Pancreas (tissue), 10 donors: ENCODE data around the gene KCNB1. TPM values are rescaled to one million over a fixed set of nuclear protein-coding genes. Genes with fewer than 3 reads are reported as not detected.

Source experiments
- ATAC-seq, 4 donors: fragments of 200-7000 bp; cut with Tn5 transposase; one replicate each; pipeline versions ENCODE4 v1.8.0 to v1.9.1; 2020; ENCODE audit warnings: mild to moderate bottlenecking in 4 of 4, moderate library complexity in 4 of 4
- DNase-seq, 6 donors: peaks; one replicate each; pipeline ENCODE4 v3.0.0-alpha.2; 2020
- FAIRE-seq: peaks from 2 replicates; lab custom pipeline; 2012; peaks lifted over from hg19 to GRCh38; lab: Jason Lieb, UNC
- H3K27ac ChIP-seq, 4 donors: fragments of 200-600 bp; sonication (generic); 1 replicate in 3 of 4; 2 replicates in 1 of 4; pipeline versions ENCODE4 v1.5.0 to v1.8.0; 2020
- H3K27me3 ChIP-seq, 4 donors: fragments of 200-600 bp; one replicate each; pipeline ENCODE4 v1.8.0; 2021
- H3K36me3 ChIP-seq, 3 donors: fragments of 200-600 bp; sonication (generic) in 1 of 3; one replicate each; pipeline versions ENCODE4 v1.5.0 to v1.8.0; 2020 to 2021
- H3K4me1 ChIP-seq, 3 donors: fragments of 200-600 bp; one replicate each; pipeline ENCODE4 v1.8.0; 2021
- H3K4me3 ChIP-seq, 4 donors: fragments of 200-600 bp; sonication (generic) in 2 of 4; one replicate each; pipeline versions ENCODE4 v1.5.0 to v1.8.0; 2020 to 2021
- H3K9me3 ChIP-seq, 4 donors: fragments of 200-600 bp; one replicate each; pipeline ENCODE4 v1.8.0; 2021
- WGBS, 2 donors: extraction: QIAGEN DNeasy Blood & Tissue Kit; methylation state at CpG; one replicate each; pipeline ENCODE4 v1.1.7; 2013; 5-methylcytosine and 5-hydroxymethylcytosine counted together
- intact Hi-C, 3 donors: fragments of 100-400 bp; cut with DNase I; formaldehyde crosslinking; loops; one replicate each; pipeline versions ENCODE4 v1.11.1 to v1.14.2; 2022
- polyA plus RNA-seq, 2 donors: library from polyadenylated mRNA; stranded (reverse); fragments of 200-250 nt; gene quantifications; one replicate each; pipeline ENCODE4 v1.2.3, GENCODE V29; 2013
- total RNA-seq, 6 donors: library from RNA; stranded (reverse); fragmentation: NEBNext Ultra II Directional in 4 of 6; extraction: Animal tissue kit (Norgen Biotek cat#: 25700) in 4 of 6; gene quantifications; one replicate each; pipeline versions ENCODE4 v1.2.1 to v1.2.4, GENCODE V29; 2021 to 2023
- TF ChIP-seq, protein P1 (sequence below), 4 donors: fragments of 200-600 bp; sonication (generic) in 3 of 4; IDR thresholded peaks; one replicate each; pipeline versions ENCODE4 v1.5.0 to v1.8.0; 2021; ENCODE audit warnings: antibody characterized with exemption in 4 of 4
- donor health status: healthy with polysubstance abuse.
- donor health status: DM: no; HTN: no; CAD: no; lungs with moderate emphysema.
- donor health status: DM: no; HTN: no; CAD: no.
- donor health status: control.
- donor health status: control.
- donor health status: Bipolar disorder and iron deficiency.
- donor health status: DM: yes; HTN: yes; CAD: no.
- donor health status: DM: no; HTN: no; CAD: no.
- donor health status: DM: no; HTN: no; CAD: no.
- donor health status: DM: yes; HTN: yes; CAD: no.

KCNB1 gene
- total and polyA plus RNA-seq, 8 donors = 0.28 to 2.5 (median 0.31) TPM

GRCh38 chr20:49409302-49409974 lies 73.0 kb downstream of the KCNB1 start:
- H3K4me3 ChIP-seq = no peak overlapping the region
- H3K27me3 ChIP-seq = no peaks in the 10 kb centered on the region
- ATAC-seq = no peak
- no peaks in the 10 kb centered on the region for H3K36me3 ChIP-seq
- TF ChIP-seq, protein P1, sequence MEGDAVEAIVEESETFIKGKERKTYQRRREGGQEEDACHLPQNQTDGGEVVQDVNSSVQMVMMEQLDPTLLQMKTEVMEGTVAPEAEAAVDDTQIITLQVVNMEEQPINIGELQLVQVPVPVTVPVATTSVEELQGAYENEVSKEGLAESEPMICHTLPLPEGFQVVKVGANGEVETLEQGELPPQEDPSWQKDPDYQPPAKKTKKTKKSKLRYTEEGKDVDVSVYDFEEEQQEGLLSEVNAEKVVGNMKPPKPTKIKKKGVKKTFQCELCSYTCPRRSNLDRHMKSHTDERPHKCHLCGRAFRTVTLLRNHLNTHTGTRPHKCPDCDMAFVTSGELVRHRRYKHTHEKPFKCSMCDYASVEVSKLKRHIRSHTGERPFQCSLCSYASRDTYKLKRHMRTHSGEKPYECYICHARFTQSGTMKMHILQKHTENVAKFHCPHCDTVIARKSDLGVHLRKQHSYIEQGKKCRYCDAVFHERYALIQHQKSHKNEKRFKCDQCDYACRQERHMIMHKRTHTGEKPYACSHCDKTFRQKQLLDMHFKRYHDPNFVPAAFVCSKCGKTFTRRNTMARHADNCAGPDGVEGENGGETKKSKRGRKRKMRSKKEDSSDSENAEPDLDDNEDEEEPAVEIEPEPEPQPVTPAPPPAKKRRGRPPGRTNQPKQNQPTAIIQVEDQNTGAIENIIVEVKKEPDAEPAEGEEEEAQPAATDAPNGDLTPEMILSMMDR (IDR thresholded peaks at IDR 0.05) = no peak
- intact Hi-C loops = no loop called here
- no peak overlapping the region for H3K27ac ChIP-seq
- H3K9me3 ChIP-seq = no peaks in the 10 kb centered on the region
- 79 to 81% methylated on average over 13 of the region's 13 CpGs for WGBS, 2 donors
- DNase-seq = no peak
- no peak for FAIRE-seq
- H3K4me1 ChIP-seq = no peaks in the 10 kb centered on the region

DNA sequence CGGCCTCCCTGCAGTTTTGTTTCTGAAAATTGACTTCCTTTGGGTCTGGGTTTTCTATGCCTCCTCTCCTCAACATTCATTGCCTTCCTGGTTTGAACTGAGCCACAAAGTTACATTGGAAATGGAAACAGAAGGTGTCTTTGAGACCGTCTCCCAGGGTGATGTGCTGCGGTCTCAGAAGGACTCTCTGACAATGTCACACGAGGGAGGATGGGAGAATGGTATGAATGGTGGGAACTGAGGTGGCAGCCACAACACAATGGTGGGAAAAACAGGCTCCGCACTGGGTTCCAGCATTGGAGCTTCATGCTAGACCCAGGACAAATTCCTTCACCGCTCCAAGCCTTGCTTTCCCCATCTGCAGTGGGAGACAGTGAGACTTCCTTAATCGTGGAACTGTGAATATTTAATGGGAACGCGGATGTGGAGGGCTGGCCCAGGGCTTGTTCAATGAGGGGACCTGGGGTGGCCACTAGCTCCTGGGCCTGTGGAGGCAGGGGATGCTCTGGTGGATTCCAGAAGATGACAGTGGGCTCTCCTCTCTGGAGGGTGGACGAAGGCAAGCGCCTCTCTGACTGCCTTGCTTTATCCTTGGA lies 73.9 kb downstream of the KCNB1 start:
- ATAC-seq = no peak
- DNase-seq = no peak
- no peaks in the 10 kb centered on the region for H3K9me3 ChIP-seq
- intact Hi-C loops = no loop called here
- no peak overlapping the region for H3K27ac ChIP-seq
- TF ChIP-seq, protein P1 (IDR thresholded peaks at IDR 0.05) = no peak
- 78 to 85% methylated on average over 11 of the region's 11 CpGs for WGBS, 2 donors
- no peak overlapping the region for H3K4me3 ChIP-seq
- no peaks in the 10 kb centered on the region for H3K4me1 ChIP-seq
- H3K27me3 ChIP-seq = no peaks in the 10 kb centered on the region
- FAIRE-seq = no peak
- no peaks in the 10 kb centered on the region for H3K36me3 ChIP-seq

GRCh38 chr20:49406666-49407065 lies 75.8 kb downstream of the KCNB1 start:
- no peaks in the 10 kb centered on the region for H3K9me3 ChIP-seq
- H3K36me3 ChIP-seq = no peaks in the 10 kb centered on the region
- H3K4me1 ChIP-seq = no peaks in the 10 kb centered on the region
- H3K27ac ChIP-seq = no peak overlapping the region
- no peak for FAIRE-seq
- TF ChIP-seq, protein P1 (IDR thresholded peaks at IDR 0.05) = no peak
- intact Hi-C loops = no loop called here
- 72 to 77% methylated on average over 9 of the region's 9 CpGs for WGBS, 2 donors
- no peak overlapping the region for H3K4me3 ChIP-seq
- DNase-seq = no peak
- H3K27me3 ChIP-seq = no peaks in the 10 kb centered on the region
- ATAC-seq = no peak

- no peaks in the 10 kb centered on the region for H3K36me3 ChIP-seq
- 66 to 74% methylated on average over 5 of the region's 5 CpGs for WGBS, 2 donors
- H3K4me1 ChIP-seq = no peaks in the 10 kb centered on the region
- DNase-seq (no peak), ATAC-seq (no peak), FAIRE-seq (no peak)
- TF ChIP-seq, protein P1 (IDR thresholded peaks at IDR 0.05) = no peak
- intact Hi-C loops = no loop called here
- H3K4me3 ChIP-seq = no peak overlapping the region
- H3K27me3 ChIP-seq = no peaks in the 10 kb centered on the region
- H3K9me3 ChIP-seq = no peaks in the 10 kb centered on the region
- H3K27ac ChIP-seq = no peak overlapping the region
Measured at GRCh38 chr20:49405696-49406095, 76.8 kb downstream of the KCNB1 start.

DNA sequence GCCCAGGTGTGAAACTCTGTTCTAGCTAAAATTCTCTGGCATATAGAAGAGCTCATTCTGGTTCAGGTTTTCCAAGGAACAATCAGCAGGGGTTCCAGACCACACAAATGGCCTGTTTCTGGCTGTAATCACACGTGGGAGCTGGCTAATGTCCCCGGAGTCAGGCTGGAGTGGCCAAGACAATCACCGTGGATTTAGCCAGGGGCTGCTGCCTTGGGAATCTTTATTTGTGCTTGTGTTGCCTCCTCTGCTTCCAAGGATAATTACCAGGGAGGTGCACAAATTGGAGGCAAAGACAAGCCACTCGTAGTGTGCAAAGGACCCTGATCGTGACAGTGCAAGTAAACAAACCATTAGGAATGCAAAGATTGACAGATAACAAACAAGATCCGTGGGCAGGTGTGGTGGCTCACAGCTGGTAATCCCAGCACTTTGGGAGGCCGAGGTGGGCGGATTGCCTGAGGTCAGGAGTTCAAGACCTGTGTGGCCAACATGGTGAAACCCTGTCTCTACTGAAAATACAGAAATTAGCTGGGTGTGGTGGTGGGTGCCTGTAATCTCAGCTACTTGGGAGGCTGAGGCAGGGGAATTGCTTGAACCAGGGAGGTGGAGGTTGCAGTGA lies 77.3 kb downstream of the KCNB1 start:
- Histone ChIP-seq H3K27ac (no peak overlapping the region), H3K36me3 (no peaks in the 10 kb centered on the region), H3K4me1 (no peaks in the 10 kb centered on the region), H3K27me3 (no peaks in the 10 kb centered on the region), H3K4me3 (no peak overlapping the region), H3K9me3 (no peaks in the 10 kb centered on the region)
- DNase-seq (no peak), ATAC-seq (no peak), FAIRE-seq (no peak)
- intact Hi-C loops = no loop called here
- TF ChIP-seq, protein P1 (IDR thresholded peaks at IDR 0.05) = no peak
- 39 to 41% methylated on average over 8 of the region's 8 CpGs for WGBS, 2 donors
